GM12872 (cell line): ENCODE measurements around the gene AIFM1.

Experiments used
- CTCF ChIP-seq: IDR thresholded peaks from 3 replicates; pipeline ENCODE4 v1.5.1; 2011; ENCODE audit warnings: low read depth, mild to moderate bottlenecking, low read length, moderate library complexity; ENCODE audit not compliant: insufficient read depth

Gene AIFM1

GRCh38 chrX:130094696-130095095 lies 70.9 kb downstream of the AIFM1 start:
- no peak for TF ChIP-seq CTCF

GRCh38 chrX:130093271-130093670 lies 72.4 kb downstream of the AIFM1 start:
- TF ChIP-seq CTCF, result no peak

GRCh38 chrX:130091980-130092522 lies 73.6 kb downstream of the AIFM1 start:
- TF ChIP-seq CTCF, result peak; percentile 41

GRCh38 chrX:130090364-130090763 lies 75.3 kb downstream of the AIFM1 start:
- no peak for TF ChIP-seq CTCF

GRCh38 chrX:130086447-130087206 lies 79.0 kb downstream of the AIFM1 start:
- no peak for TF ChIP-seq CTCF

GRCh38 chrX:130085551-130086446 lies 79.8 kb downstream of the AIFM1 start:
- TF ChIP-seq CTCF, result no peak

- TF ChIP-seq CTCF, result no peak
These were observed 80.9 kb downstream of the AIFM1 start for GRCh38 chrX:130084631-130085237.
